ENCODE results near the gene SORL1-AS1.

Gene SORL1-AS1

GRCh38 chr11:121456151-121456550 lies 3.4 kb upstream of the SORL1-AS1 start:
- no peaks in the 10 kb centered on the region for H3K27me3 ChIP-seq (ENCODE audit: low read depth, low read length)
- peaks cover 57% of the 10 kb centered on the region for H4K20me1 ChIP-seq (ENCODE audit: insufficient read depth, low read length)
- H2AFZ ChIP-seq (ENCODE audit: low read depth, low read length), result no peak overlapping the region
- H3K9me3 ChIP-seq (ENCODE audit: insufficient read depth, low read length), result no peaks in the 10 kb centered on the region
- H3K79me2 ChIP-seq (ENCODE audit: low read length), result peaks cover 100% of the 10 kb centered on the region
- peaks cover 78% of the 10 kb centered on the region for H3K4me1 ChIP-seq (ENCODE audit: low read length)
- TF ChIP-seq CTCF (IDR thresholded peaks at IDR 0.05; ENCODE audit: low read depth, low read length), result no peak
- no peak for TF ChIP-seq EZH2phosphoT487 (IDR thresholded peaks at IDR 0.05; ENCODE audit: low read depth)
- peak overlapping the region; percentile 85 for H3K4me3 ChIP-seq (ENCODE audit: low read length)
- H3K27ac ChIP-seq (ENCODE audit: low read length), result peak overlapping the region; percentile 19
- peaks cover 61% of the 10 kb centered on the region for H3K36me3 ChIP-seq (replicated peaks; ENCODE audit: low read depth, low read length)
- peak overlapping the region; percentile 95; the same call in 1 of the 2 replicates for H3K9ac ChIP-seq (ENCODE audit: low read length)
- peak overlapping the region; percentile 91 for H3K4me2 ChIP-seq (ENCODE audit: low read length)

GRCh38 chr11:121455115-121455514 lies 2.3 kb upstream of the SORL1-AS1 start:
- H3K79me2 ChIP-seq (ENCODE audit: low read length), result peaks cover 99% of the 10 kb centered on the region
- TF ChIP-seq CTCF (IDR thresholded peaks at IDR 0.05; ENCODE audit: low read depth, low read length), result no peak
- no peak for TF ChIP-seq EZH2phosphoT487 (IDR thresholded peaks at IDR 0.05; ENCODE audit: low read depth)
- peaks cover 79% of the 10 kb centered on the region for H3K4me1 ChIP-seq (ENCODE audit: low read length)
- H3K9ac ChIP-seq (ENCODE audit: low read length), result peak overlapping the region; percentile 95
- H3K4me3 ChIP-seq (ENCODE audit: low read length), result peak overlapping the region; percentile 85
- H3K27ac ChIP-seq (ENCODE audit: low read length), result peak overlapping the region; percentile 86
- no peaks in the 10 kb centered on the region for H3K9me3 ChIP-seq (ENCODE audit: insufficient read depth, low read length)
- H4K20me1 ChIP-seq (ENCODE audit: insufficient read depth, low read length), result peaks cover 48% of the 10 kb centered on the region
- H3K27me3 ChIP-seq (ENCODE audit: low read depth, low read length), result no peaks in the 10 kb centered on the region
- peaks cover 61% of the 10 kb centered on the region for H3K36me3 ChIP-seq (replicated peaks; ENCODE audit: low read depth, low read length)
- H3K4me2 ChIP-seq (ENCODE audit: low read length), result peak overlapping the region; percentile 91
- H2AFZ ChIP-seq (ENCODE audit: low read depth, low read length), result no peak overlapping the region

- H3K9ac ChIP-seq (ENCODE audit: low read length), result peak overlapping the region; percentile 95
- H3K4me3 ChIP-seq (ENCODE audit: low read length), result peak overlapping the region; percentile 85
- peaks cover 91% of the 10 kb centered on the region for H3K79me2 ChIP-seq (ENCODE audit: low read length)
- peak overlapping the region; percentile 91 for H3K4me2 ChIP-seq (ENCODE audit: low read length)
- H4K20me1 ChIP-seq (ENCODE audit: insufficient read depth, low read length), result peaks cover 34% of the 10 kb centered on the region
- H3K9me3 ChIP-seq (ENCODE audit: insufficient read depth, low read length), result no peaks in the 10 kb centered on the region
- H3K27ac ChIP-seq (ENCODE audit: low read length), result peak overlapping the region; percentile 86
- peaks cover 83% of the 10 kb centered on the region for H3K4me1 ChIP-seq (ENCODE audit: low read length)
- H3K27me3 ChIP-seq (ENCODE audit: low read depth, low read length), result no peaks in the 10 kb centered on the region
- H3K36me3 ChIP-seq (replicated peaks; ENCODE audit: low read depth, low read length), result peaks cover 47% of the 10 kb centered on the region
- H2AFZ ChIP-seq (ENCODE audit: low read depth, low read length), result no peak overlapping the region
- no peak for TF ChIP-seq EZH2phosphoT487 (IDR thresholded peaks at IDR 0.05; ENCODE audit: low read depth)
- TF ChIP-seq CTCF (IDR thresholded peaks at IDR 0.05; ENCODE audit: low read depth, low read length), result no peak
These were observed 977 bp upstream of the SORL1-AS1 start for GRCh38 chr11:121453589-121454299.

- H4K20me1 ChIP-seq (ENCODE audit: insufficient read depth, low read length), result peaks cover 18% of the 10 kb centered on the region
- peak within 1 kb of the TSS; percentile 85 for H3K4me3 ChIP-seq (ENCODE audit: low read length)
- H3K9ac ChIP-seq (ENCODE audit: low read length), result peak within 1 kb of the TSS; percentile 95
- peak within 1 kb of the TSS; percentile 86 for H3K27ac ChIP-seq (ENCODE audit: low read length)
- no peaks in the 10 kb centered on the region for H3K9me3 ChIP-seq (ENCODE audit: insufficient read depth, low read length)
- TF ChIP-seq EZH2phosphoT487 (IDR thresholded peaks at IDR 0.05; ENCODE audit: low read depth) (no peak), CTCF (IDR thresholded peaks at IDR 0.05; ENCODE audit: low read depth, low read length) (peak; percentile 50)
- H3K4me1 ChIP-seq (ENCODE audit: low read length), result peaks cover 84% of the 10 kb centered on the region
- H3K4me2 ChIP-seq (ENCODE audit: low read length), result peak within 1 kb of the TSS; percentile 91
- H3K36me3 ChIP-seq (replicated peaks; ENCODE audit: low read depth, low read length), result peaks cover 30% of the 10 kb centered on the region
- no peaks in the 10 kb centered on the region for H3K27me3 ChIP-seq (ENCODE audit: low read depth, low read length)
- peaks cover 75% of the 10 kb centered on the region for H3K79me2 ChIP-seq (ENCODE audit: low read length)
- peak within 1 kb of the TSS; percentile 44; the same call in 1 of the 2 replicates for H2AFZ ChIP-seq (ENCODE audit: low read depth, low read length)
These were observed 670 bp downstream of the SORL1-AS1 start, which contains the start of gene SORL1 for GRCh38 chr11:121451986-121452608. SORL1 (plus strand) TSS chr11:121452314; CDS start chr11:121452332, 18 bp downstream.

Data from OCI-LY3 (cell line).